Duodenal mucosa (tissue), 2 donors: ENCODE data around the gene ANKRD10.

ENCODE experiments used
- H3K27ac ChIP-seq: one replicate; pipeline ENCODE4 v1.7.0; 2013; ENCODE audit warnings: low read depth, low read length
- H3K27me3 ChIP-seq, 2 donors: one replicate each; pipeline ENCODE4 v1.7.0; 2013; ENCODE audit warnings: low read length in 2 of 2, control low read depth in 1 of 2; ENCODE audit not compliant: insufficient read depth in 2 of 2, control insufficient read depth in 1 of 2
- H3K36me3 ChIP-seq, 2 donors: one replicate each; pipeline ENCODE4 v1.7.0; 2013; ENCODE audit warnings: low read length in 2 of 2, control low read depth in 1 of 2; ENCODE audit not compliant: insufficient read depth in 2 of 2, control insufficient read depth in 1 of 2
- H3K4me1 ChIP-seq, 2 donors: one replicate each; pipeline ENCODE4 v1.7.0; 2013; ENCODE audit warnings: low read length in 2 of 2, control low read depth in 1 of 2; ENCODE audit not compliant: insufficient read depth in 2 of 2, control insufficient read depth in 1 of 2
- H3K4me3 ChIP-seq, 2 donors: one replicate each; pipeline ENCODE4 v1.7.0; 2013; ENCODE audit warnings: low read length in 2 of 2, low read depth in 1 of 2
- H3K9ac ChIP-seq, 2 donors: one replicate each; pipeline ENCODE4 v1.7.0; 2013; ENCODE audit warnings: low read length in 2 of 2, low read depth in 1 of 2
- H3K9me3 ChIP-seq, 2 donors: one replicate each; pipeline ENCODE4 v1.7.0; 2013; ENCODE audit warnings: low read length in 2 of 2, control low read depth in 1 of 2; ENCODE audit not compliant: control insufficient read depth in 1 of 2

The ANKRD10 gene

GRCh38 chr13:110832205-110832479 is 82.7 kb downstream of the ANKRD10 start:
- Histone ChIP-seq H3K36me3 (no peaks in the 10 kb centered on the region), H3K4me1 (no peaks in the 10 kb centered on the region), H3K4me3 (no peak overlapping the region), H3K27ac (no peak overlapping the region), H3K9me3 (no peaks in the 10 kb centered on the region), H3K27me3 (no peaks in the 10 kb centered on the region), H3K9ac (no peak overlapping the region)

- no peaks in the 10 kb centered on the region for H3K4me1 ChIP-seq
- no peaks in the 10 kb centered on the region for H3K36me3 ChIP-seq
- H3K4me3 ChIP-seq: no peak overlapping the region
- H3K9ac ChIP-seq: no peak overlapping the region
- H3K27me3 ChIP-seq: no peaks in the 10 kb centered on the region
- H3K9me3 ChIP-seq: no peaks in the 10 kb centered on the region
- no peak overlapping the region for H3K27ac ChIP-seq
Observed at GRCh38 chr13:110831437-110832204, 83.2 kb downstream of the ANKRD10 start.

GRCh38 chr13:110830800-110831371 is 84.0 kb downstream of the ANKRD10 start:
- no peaks in the 10 kb centered on the region for H3K4me1 ChIP-seq
- no peak overlapping the region for H3K4me3 ChIP-seq
- H3K9ac ChIP-seq: no peak overlapping the region
- no peaks in the 10 kb centered on the region for H3K36me3 ChIP-seq
- no peaks in the 10 kb centered on the region for H3K27me3 ChIP-seq
- no peak overlapping the region for H3K27ac ChIP-seq
- H3K9me3 ChIP-seq: no peaks in the 10 kb centered on the region

- no peaks in the 10 kb centered on the region for H3K27me3 ChIP-seq
- no peak overlapping the region for H3K9ac ChIP-seq
- no peak overlapping the region for H3K27ac ChIP-seq
- H3K9me3 ChIP-seq: no peaks in the 10 kb centered on the region
- no peaks in the 10 kb centered on the region for H3K36me3 ChIP-seq
- H3K4me1 ChIP-seq: no peaks in the 10 kb centered on the region
- no peak overlapping the region for H3K4me3 ChIP-seq
Observed at GRCh38 chr13:110830331-110830730, 84.5 kb downstream of the ANKRD10 start.

- H3K4me3 ChIP-seq: no peak overlapping the region
- H3K27me3 ChIP-seq: no peaks in the 10 kb centered on the region
- H3K27ac ChIP-seq: no peak overlapping the region
- no peak overlapping the region for H3K9ac ChIP-seq
- H3K9me3 ChIP-seq: no peaks in the 10 kb centered on the region
- no peaks in the 10 kb centered on the region for H3K36me3 ChIP-seq
- H3K4me1 ChIP-seq: no peaks in the 10 kb centered on the region
Observed at GRCh38 chr13:110829486-110829885, 85.4 kb downstream of the ANKRD10 start.

GRCh38 chr13:110828705-110829104 is 86.2 kb downstream of the ANKRD10 start:
- Histone ChIP-seq H3K4me1 (no peaks in the 10 kb centered on the region), H3K27me3 (no peaks in the 10 kb centered on the region), H3K36me3 (no peaks in the 10 kb centered on the region), H3K4me3 (no peak overlapping the region), H3K9ac (no peak overlapping the region), H3K27ac (no peak overlapping the region), H3K9me3 (no peaks in the 10 kb centered on the region)
